Neural cell (in vitro differentiated cells): ENCODE results near the gene TLL2. TPM values are rescaled to one million over a fixed set of nuclear protein-coding genes. Genes with fewer than 3 reads are reported as not detected.
A peak's percentile ranks its signal among the peaks of the same experiment; 100 is the strongest.

Experiments used
- H2AFZ ChIP-seq: fragments of 200-600, 300-800 bp; sonication (generic), shearing (Covaris generic); 2 replicates; pipeline ENCODE4 v1.6.0; 2014; ENCODE audit warnings: low read depth, mild to moderate bottlenecking, antibody characterized with exemption, low read length, moderate library complexity
- H3F3A ChIP-seq: fragments of 200-600 bp; shearing (Covaris generic); 2 replicates; pipeline ENCODE4 v1.6.1; 2016; ENCODE audit warnings: mild to moderate bottlenecking, moderate library complexity, mixed read lengths, antibody characterized with exemption, low read length; ENCODE audit not compliant: insufficient read depth, poor library complexity, severe bottlenecking
- H3K27ac ChIP-seq: fragments of 200-600, 300-800 bp; sonication (generic), shearing (Covaris generic); 2 replicates; pipeline ENCODE4 v1.5.1; 2014; ENCODE audit warnings: mild to moderate bottlenecking, low read length, moderate library complexity
- H3K27me3 ChIP-seq: fragments of 300-800, 200-600 bp; sonication (generic), shearing (Covaris generic); 2 replicates; pipeline ENCODE4 v1.6.0; 2014; ENCODE audit warnings: mild to moderate bottlenecking, low read depth, low read length, moderate library complexity; ENCODE audit not compliant: insufficient read depth
- H3K36me3 ChIP-seq: fragments of 300-800, 200-600 bp; sonication (generic), shearing (Covaris generic); 2 replicates; pipeline ENCODE4 v1.5.1; 2014; ENCODE audit warnings: mild to moderate bottlenecking, antibody characterized with exemption, low read length, moderate library complexity; ENCODE audit not compliant: insufficient read depth
- H3K4me2 ChIP-seq: fragments of 300-800, 200-600 bp; sonication (generic), shearing (Covaris generic); 2 replicates; pipeline ENCODE4 v1.6.0; 2014; ENCODE audit warnings: mild to moderate bottlenecking, low read length
- H3K4me3 ChIP-seq: fragments of 300-800, 200-600 bp; sonication (generic), shearing (Covaris generic); 2 replicates; pipeline ENCODE4 v1.5.1; 2014; ENCODE audit warnings: mild to moderate bottlenecking, low read length, moderate library complexity
- H3K79me2 ChIP-seq: fragments of 200-600 bp; shearing (Covaris generic); replicated peaks from 2 replicates; pipeline ENCODE4 v1.6.0; 2014; ENCODE audit warnings: mild to moderate bottlenecking, low read length, moderate library complexity; ENCODE audit not compliant: insufficient read depth
- H3K9ac ChIP-seq: fragments of 300-800, 200-600 bp; sonication (generic), shearing (Covaris generic); 2 replicates; pipeline ENCODE4 v1.6.1; 2016; ENCODE audit warnings: mild to moderate bottlenecking, low read length, mixed read lengths
- H3K9me2 ChIP-seq: fragments of 200-600 bp; shearing (Covaris generic); 2 replicates; pipeline ENCODE4 v1.6.1; 2016; ENCODE audit warnings: mild to moderate bottlenecking, low read length, mixed read lengths; ENCODE audit not compliant: insufficient read depth
- H3K9me3 ChIP-seq: fragments of 200-600, 300-800 bp; sonication (generic), shearing (Covaris generic); 2 replicates; pipeline ENCODE4 v1.6.1; 2016; ENCODE audit warnings: mild to moderate bottlenecking, mixed run types, low read length, moderate library complexity, mixed read lengths
- H4K20me1 ChIP-seq: fragments of 200-600 bp; shearing (Covaris generic); 2 replicates; pipeline ENCODE4 v1.6.1; 2016; ENCODE audit warnings: mild to moderate bottlenecking, mixed run types; ENCODE audit not compliant: insufficient read depth
- EP300 ChIP-seq: fragments of 450-650 bp; conservative IDR thresholded peaks from 2 replicates; pipeline ENCODE4 v1.6.1; 2014; ENCODE audit warnings: antibody characterized with exemption, mild to moderate bottlenecking, moderate library complexity; ENCODE audit not compliant: poor library complexity, severe bottlenecking
- POLR2AphosphoS5 ChIP-seq: IDR thresholded peaks from 2 replicates; pipeline ENCODE4 v1.6.1; 2012
- RAD21 ChIP-seq: fragments of 450-650 bp; conservative IDR thresholded peaks from 2 replicates; pipeline ENCODE4 v1.6.1; 2014; ENCODE audit warnings: antibody characterized with exemption, mild to moderate bottlenecking, moderate library complexity
- SMC3 ChIP-seq: fragments of 450-650 bp; conservative IDR thresholded peaks from 2 replicates; pipeline ENCODE4 v1.6.1; 2014; ENCODE audit warnings: antibody characterized with exemption, mild to moderate bottlenecking, moderate library complexity; ENCODE audit not compliant: poor library complexity
- TAF1 ChIP-seq: IDR thresholded peaks from 2 replicates; pipeline ENCODE4 v1.6.1; 2012; ENCODE audit warnings: low read depth
- polyA plus RNA-seq: library from polyadenylated mRNA; depleted of rRNA; stranded (reverse); fragments of >200 nt; gene quantifications from 2 replicates; pipeline ENCODE4 v1.2.3, GENCODE V29; 2014
- TF ChIP-seq, protein P1 (sequence below): fragments of 450-650 bp; IDR thresholded peaks from 2 replicates; pipeline ENCODE4 v1.5.1; 2014; ENCODE audit warnings: antibody characterized with exemption, mild to moderate bottlenecking, moderate library complexity; ENCODE audit not compliant: poor library complexity, severe bottlenecking
- TF ChIP-seq, protein P2 (sequence below): IDR thresholded peaks from 2 replicates; pipeline ENCODE4 v1.6.1; 2012; ENCODE audit warnings: borderline replicate concordance

Gene TLL2
- polyA plus RNA-seq, 1 donor from 2014 or later, result 0.11 TPM

DNA sequence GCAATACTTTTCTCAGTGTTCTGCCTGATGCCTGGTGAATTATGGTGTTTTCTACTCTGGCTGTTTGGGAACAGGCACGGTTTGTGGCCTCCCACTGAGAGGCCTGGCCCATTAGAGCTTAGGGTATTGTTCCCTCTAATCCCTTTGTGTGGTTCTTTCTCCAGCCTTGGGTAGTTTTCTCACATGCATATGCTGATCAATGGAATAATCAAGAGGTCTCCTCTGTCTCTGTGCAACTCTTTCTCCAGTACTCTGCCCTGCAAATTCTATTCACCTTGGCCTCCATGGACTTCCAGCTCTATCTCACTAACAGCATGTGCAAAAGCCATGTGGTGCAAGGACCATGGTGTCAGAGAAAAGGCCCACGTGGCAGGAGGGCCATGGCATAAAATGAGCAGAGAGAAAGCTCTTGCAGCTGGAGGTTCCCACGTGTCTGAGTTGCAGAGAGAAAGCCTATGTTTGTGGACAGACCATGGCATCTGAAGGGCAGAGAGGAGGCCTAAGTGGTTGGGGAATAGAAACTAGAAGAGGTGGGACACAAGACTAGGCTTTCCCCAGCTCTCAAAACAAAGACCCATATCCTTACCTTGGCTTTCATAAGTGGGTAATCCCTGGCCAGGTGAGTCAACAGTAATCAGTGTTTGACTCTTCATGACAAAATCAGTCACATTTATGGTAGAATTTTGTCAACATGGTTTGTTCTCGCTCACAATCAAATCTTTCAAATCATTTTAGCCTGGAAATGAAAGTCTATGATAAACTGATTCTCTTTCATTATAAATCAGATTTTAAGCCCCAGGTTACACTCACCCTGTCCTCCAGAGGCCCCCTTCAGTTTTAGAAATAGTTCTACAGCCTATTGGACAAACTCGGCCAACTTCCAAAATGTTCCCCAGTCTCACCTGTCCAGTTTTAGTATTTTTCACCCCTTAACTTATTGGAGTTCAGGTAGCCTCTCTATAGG is 172.2 kb downstream of the TLL2 start:
- Histone ChIP-seq H4K20me1 (no peaks in the 10 kb centered on the region), H3K36me3 (no peaks in the 10 kb centered on the region), H3K9me3 (peaks cover 4% of the 10 kb centered on the region), H3K27me3 (no peaks in the 10 kb centered on the region), H3K4me3 (no peak overlapping the region), H3K9ac (no peak overlapping the region), H3K79me2 (no peaks in the 10 kb centered on the region), H3F3A (no peaks in the 10 kb centered on the region), H3K4me2 (no peak overlapping the region), H2AFZ (no peak overlapping the region), H3K27ac (no peak overlapping the region), H3K9me2 (no peaks in the 10 kb centered on the region)
- TF ChIP-seq RAD21, result no peak

DNA sequence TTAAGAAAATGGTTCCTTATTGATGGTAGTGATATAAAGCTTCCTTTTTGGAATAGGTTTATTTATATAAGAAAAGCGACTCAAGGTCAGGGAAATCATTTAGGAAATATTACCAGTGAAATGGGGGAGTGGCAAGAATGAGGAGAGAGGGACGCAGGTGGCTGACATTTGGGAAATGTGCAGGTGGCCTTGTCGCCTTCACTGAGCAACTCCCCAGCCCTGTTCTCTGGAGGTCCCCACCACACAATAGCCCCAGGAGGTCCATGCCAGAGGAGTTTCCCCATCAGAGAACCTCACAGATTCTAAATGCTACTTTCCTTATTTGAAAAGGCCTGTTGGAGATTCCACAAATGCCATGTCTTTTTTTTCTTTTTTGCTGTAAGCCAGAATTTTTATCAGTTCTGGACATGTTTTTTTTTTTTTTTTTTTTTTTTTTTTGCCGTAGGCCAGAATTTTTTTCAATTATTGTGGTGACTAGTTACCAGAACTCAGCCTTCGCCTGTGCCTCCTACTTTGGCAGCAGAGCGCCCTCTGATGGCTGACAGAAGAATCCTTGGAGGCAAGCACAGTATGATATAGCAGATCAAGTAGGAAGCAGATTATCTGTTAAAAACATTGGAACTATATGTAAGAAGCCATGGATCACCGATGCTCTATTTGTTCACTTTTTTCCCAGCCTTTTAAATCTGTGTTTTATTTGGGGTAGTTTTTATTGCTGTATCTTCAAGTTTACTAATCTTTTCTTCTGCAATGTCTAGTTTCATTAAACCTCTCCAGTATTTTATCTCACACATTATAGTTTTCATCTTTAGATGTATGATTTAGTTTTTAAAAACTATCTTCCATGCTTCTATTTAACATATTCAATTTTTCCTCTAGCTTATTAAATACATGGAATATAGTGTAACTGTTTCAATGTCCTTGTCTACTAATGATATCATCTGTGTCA is 173.5 kb downstream of the TLL2 start:
- Histone ChIP-seq H3K9ac (no peak overlapping the region), H3K4me2 (no peak overlapping the region), H3K27ac (no peak overlapping the region), H3K9me2 (no peaks in the 10 kb centered on the region), H3K79me2 (no peaks in the 10 kb centered on the region), H3K36me3 (no peaks in the 10 kb centered on the region), H4K20me1 (no peaks in the 10 kb centered on the region), H3K4me3 (no peak overlapping the region), H2AFZ (no peak overlapping the region), H3K9me3 (no peaks in the 10 kb centered on the region), H3K27me3 (no peaks in the 10 kb centered on the region), H3F3A (no peaks in the 10 kb centered on the region)
- peak; percentile 46 for TF ChIP-seq RAD21
- no peak for TF ChIP-seq EP300
- TF ChIP-seq SMC3, result peak; percentile 57
- TF ChIP-seq, protein P1, sequence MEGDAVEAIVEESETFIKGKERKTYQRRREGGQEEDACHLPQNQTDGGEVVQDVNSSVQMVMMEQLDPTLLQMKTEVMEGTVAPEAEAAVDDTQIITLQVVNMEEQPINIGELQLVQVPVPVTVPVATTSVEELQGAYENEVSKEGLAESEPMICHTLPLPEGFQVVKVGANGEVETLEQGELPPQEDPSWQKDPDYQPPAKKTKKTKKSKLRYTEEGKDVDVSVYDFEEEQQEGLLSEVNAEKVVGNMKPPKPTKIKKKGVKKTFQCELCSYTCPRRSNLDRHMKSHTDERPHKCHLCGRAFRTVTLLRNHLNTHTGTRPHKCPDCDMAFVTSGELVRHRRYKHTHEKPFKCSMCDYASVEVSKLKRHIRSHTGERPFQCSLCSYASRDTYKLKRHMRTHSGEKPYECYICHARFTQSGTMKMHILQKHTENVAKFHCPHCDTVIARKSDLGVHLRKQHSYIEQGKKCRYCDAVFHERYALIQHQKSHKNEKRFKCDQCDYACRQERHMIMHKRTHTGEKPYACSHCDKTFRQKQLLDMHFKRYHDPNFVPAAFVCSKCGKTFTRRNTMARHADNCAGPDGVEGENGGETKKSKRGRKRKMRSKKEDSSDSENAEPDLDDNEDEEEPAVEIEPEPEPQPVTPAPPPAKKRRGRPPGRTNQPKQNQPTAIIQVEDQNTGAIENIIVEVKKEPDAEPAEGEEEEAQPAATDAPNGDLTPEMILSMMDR, result peak; percentile 58

DNA sequence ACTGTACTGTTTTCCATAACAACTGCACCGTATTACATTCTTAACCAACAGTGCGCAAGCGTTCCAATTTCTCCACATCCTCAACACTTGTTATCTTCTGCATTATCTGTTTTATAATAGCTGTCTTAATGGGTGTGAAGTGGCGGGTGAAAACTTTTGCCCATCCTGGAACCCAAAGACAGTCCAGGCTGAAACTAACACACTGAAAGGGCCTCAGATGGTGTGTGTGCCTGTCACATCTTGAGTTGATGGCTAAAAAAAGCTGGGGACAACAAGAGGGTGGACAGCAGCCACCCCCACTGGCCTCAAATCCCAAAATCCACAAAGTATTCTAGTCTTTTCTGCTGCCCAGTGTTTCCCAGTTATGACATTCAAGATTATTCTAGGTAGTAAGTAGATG is 174.3 kb downstream of the TLL2 start:
- H2AFZ ChIP-seq, result no peak overlapping the region
- no peak overlapping the region for H3K4me2 ChIP-seq
- H3K36me3 ChIP-seq, result no peaks in the 10 kb centered on the region
- H3K9ac ChIP-seq, result no peak overlapping the region
- H3K79me2 ChIP-seq, result no peaks in the 10 kb centered on the region
- H3F3A ChIP-seq, result no peaks in the 10 kb centered on the region
- no peaks in the 10 kb centered on the region for H3K9me3 ChIP-seq
- no peaks in the 10 kb centered on the region for H3K27me3 ChIP-seq
- TF ChIP-seq SMC3 (no peak), POLR2AphosphoS5 (no peak), RAD21 (no peak), TAF1 (no peak)
- TF ChIP-seq, protein P2, sequence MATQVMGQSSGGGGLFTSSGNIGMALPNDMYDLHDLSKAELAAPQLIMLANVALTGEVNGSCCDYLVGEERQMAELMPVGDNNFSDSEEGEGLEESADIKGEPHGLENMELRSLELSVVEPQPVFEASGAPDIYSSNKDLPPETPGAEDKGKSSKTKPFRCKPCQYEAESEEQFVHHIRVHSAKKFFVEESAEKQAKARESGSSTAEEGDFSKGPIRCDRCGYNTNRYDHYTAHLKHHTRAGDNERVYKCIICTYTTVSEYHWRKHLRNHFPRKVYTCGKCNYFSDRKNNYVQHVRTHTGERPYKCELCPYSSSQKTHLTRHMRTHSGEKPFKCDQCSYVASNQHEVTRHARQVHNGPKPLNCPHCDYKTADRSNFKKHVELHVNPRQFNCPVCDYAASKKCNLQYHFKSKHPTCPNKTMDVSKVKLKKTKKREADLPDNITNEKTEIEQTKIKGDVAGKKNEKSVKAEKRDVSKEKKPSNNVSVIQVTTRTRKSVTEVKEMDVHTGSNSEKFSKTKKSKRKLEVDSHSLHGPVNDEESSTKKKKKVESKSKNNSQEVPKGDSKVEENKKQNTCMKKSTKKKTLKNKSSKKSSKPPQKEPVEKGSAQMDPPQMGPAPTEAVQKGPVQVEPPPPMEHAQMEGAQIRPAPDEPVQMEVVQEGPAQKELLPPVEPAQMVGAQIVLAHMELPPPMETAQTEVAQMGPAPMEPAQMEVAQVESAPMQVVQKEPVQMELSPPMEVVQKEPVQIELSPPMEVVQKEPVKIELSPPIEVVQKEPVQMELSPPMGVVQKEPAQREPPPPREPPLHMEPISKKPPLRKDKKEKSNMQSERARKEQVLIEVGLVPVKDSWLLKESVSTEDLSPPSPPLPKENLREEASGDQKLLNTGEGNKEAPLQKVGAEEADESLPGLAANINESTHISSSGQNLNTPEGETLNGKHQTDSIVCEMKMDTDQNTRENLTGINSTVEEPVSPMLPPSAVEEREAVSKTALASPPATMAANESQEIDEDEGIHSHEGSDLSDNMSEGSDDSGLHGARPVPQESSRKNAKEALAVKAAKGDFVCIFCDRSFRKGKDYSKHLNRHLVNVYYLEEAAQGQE, result no peak
- no peak overlapping the region for H3K27ac ChIP-seq
- no peaks in the 10 kb centered on the region for H3K9me2 ChIP-seq
- H4K20me1 ChIP-seq, result no peaks in the 10 kb centered on the region
- H3K4me3 ChIP-seq, result no peak overlapping the region
